GM21529 (cell line): ENCODE results near the gene CELSR1.

Experiments
- ATAC-seq: cut with Tn5 transposase; IDR thresholded peaks from one replicate; pipeline ENCODE4 v1.9.1; 2021; ENCODE audit not compliant: unreplicated experiment

Gene CELSR1

DNA sequence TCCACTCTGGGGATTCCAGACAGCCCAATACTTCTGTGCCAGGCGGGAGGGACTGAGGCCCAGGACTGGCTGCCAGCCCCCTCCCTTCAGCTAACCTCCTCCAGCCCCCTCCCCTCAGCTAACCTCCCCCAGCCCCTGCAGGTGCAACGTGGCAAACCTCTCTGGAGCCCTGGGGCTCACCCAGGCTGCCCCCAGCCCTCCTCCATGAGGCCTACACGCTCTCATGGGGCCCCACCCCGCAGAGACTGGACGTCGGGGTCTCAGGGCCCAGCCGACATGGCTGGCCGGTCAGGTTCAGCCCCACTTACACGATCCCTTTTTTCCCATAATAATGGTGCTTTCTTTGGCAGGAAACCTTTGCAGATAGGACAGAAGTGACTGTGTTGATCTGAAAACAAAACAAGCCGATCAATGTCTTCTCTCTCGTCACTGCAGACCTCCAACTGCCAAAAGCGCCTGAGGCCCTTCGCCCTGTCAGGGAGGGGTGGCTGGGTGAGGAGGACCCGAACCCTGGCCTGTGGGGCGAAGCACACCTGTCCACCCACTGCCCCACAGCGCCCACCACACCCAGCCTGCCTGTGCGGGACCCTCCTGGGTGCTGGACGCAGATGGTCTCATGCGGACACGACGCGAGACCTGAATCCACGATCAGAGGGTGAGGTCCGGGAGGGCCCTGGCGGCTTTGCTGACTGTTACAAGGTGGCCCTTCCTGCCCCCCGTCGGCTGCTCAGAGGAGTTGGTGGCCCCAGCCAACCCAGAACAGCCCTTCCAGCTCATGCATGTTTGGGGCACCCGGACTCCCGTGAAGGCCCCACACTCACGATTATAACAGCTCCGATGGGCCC is 168.3 kb downstream of the CELSR1 start:
- no peak for ATAC-seq

DNA sequence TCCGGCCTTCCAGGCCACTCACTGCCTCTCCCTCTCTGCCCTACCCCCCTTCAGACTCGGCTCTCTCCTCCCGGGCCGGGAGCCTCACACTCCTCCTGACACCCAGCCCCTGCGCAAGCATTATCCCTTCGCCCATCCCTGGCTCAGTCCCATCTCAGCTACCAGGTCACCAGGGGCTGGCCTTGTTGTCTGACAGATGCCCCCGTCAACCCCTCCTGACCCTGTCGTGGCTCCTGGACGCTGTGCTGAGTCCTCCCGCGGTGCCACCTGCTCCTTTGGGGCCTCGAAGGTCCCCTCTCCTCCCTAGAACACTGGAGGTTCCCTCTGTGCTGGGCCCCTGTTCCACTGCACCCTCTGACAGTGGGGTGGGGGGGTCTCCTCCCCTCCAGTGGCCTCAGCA is 169.0 kb downstream of the CELSR1 start:
- ATAC-seq = no peak

DNA sequence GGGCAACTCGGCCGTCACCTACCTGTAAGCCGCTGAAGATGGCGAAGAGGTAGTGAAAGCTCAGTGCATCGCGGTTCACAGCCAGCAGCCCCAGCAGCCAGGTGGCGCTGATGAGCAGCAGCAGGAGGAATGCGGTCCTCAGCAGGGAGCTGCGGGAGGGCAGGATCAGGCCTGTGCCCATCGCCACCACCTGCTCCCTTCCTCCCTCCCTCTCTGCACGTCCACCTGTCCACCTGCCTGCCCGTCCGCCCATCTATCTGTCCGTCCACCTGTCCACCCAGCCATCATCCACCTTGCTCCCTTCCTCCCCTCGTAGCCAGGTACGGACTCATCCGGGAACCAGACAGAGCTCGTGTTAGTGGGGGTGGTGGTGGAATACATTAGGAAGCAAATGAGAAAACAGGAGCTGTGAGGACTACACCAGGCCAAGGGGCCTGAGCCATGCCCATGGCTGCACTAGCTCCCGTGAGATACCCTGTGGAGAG is 169.7 kb downstream of the CELSR1 start:
- no peak for ATAC-seq

DNA sequence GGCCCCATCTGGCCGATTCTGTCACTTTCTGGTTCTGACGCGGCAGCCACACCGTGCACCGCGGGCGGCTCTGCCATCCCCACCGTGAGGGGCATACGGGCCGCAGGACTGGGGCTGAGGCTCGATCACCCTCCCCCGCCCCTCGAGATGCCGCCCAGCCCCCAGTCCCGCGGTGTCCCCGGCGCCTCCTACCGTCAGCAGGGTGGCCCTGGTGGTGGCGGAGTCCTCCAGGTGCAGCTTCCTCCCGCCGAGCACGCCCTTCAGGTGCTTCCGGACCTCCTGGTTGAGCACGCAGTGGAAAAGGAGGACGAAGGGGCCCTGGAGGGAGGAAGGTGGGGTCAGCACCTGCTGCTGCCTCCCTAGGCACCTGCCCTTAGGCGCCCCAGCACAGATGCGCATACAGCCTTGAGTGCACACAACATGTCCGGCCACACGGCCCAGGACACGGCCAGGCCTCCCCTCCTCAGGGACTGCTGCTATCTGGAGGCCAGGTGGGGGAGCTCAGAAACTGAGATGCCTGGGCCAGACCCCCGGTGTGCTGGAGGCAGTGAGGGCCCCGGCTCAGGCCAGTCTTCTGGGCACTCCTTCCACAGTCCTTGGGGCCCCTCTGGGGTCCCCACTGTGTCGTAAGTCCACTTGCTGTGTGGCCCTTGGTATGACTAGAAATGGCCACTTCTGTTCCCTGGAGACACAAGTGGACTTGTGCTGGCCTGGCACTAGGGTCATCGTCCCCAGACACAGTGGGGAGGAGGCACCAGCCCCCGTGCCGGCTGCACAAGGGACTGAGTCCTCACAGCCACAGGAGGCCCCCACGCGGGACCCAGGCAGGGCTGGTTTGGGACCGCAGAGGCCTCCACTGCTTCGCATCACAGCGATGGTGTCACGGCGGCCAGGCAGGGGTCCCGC is 170.4 kb downstream of the CELSR1 start:
- no peak for ATAC-seq

DNA sequence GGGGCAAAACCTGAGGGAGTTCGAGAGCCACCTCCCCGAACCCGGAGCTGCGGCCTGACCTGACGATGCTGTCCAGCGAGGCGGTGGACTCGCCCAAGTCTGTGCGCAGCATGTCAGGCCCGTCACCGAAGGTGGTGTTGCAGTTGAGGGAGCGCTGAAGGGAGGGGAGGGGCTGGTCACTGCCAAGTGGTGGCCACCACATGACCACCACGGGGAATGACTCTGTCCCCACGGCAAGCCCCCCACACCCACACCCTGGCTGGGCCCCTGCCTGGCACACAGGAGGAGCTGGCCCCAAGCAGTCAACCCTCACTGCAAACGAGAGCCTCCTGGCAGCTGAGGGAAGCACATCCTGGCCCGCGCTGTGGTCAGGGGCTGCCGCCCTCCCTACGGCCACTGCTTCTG is 171.1 kb downstream of the CELSR1 start:
- ATAC-seq = no peak

DNA sequence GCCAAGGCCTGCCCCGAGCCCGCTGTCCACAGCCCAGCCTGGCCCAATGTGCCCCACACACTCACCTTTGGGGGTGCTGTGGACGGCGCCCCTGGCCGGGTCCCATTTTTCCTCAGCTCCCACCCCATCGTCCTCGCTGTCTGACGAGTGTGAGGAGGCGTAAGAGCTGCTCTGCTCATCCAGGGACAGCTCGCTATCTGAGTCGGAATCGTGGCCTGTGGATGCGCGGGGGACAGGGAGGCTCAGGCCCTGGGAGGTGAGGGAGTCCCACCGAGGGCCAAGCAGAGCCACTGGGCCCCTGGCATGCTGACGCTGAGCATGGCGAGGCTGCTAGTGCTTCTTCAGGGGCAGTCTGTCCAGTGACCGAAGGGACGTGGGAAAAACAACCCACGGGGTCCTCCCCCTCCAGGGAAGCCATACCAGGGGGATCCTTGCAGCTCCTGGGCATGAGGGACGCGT is 172.2 kb downstream of the CELSR1 start:
- ATAC-seq = no peak

DNA sequence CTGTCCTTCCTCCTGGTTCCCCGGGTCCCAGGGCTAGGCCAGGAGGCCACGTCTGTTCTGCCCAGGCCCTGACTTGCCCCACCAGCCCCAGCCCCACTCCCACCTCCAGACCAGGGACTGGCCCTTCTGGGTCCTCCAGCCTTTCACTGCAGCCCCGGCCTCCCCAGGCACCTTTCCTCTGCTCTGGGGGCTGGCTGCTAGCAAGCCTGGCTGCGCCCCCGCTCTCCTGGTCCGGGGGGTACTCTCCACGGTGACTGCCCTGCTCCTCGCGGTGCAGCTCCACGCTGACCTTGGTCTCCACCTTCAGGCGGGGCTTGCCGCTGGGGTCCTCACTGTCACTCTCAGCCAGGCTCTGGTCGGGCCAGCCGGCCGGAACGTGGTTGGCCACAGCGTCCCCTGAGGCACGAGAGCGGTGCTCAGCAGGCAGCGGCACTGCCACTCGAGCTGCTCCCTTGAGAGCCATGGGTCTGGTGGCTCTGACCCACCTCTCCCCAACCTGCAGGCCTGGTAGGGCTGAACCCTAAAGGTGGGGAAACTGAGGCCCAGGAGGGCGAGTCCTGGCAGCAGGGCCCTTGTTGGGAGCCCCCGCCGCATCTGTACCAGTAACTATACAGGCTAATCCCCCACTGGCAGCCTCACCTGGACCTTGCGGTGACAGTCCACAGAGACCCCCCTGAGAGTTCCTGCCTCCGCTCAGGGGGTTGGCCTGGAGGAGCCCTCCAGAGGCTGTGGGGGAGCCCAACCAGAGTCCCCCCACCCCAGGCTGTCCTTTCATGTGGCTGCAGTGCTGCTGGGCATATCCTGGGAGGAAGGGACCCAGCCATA is 172.9 kb downstream of the CELSR1 start:
- ATAC-seq = no peak

DNA sequence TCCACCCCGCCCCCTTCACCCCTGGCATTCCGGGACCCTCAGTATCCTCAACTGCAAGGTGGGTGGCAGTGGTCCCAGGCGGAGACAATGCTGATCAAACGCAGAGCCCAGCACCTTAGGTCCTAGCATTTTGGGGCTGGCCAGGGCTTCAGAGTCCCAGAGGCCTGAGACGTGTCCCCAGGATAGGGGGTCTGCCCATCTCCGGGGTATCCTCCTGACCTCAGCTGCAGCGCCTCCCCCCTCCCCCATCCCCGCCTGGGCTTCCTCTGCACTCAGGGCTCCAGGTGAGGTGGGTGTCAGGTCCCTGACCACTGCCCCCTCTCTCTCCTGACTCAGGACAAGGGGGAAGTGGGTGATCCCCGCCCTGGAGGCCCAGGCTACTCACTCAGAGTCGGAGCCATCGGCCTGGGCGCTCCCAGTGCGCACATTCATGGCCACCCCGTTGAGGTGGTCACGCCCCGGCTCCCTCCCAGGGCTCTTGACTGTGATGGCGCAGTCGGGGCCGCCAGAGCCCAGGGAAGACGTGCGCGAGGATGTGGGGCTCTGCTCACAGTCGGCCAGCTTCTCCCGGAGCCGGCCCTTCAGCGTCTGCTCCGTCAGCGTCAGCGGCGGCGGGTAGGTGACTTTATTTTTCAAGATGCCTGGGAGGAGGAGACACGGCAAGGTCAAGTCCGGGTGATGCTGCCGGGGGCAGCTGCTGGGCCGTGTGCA is 173.7 kb downstream of the CELSR1 start:
- ATAC-seq = no peak

DNA sequence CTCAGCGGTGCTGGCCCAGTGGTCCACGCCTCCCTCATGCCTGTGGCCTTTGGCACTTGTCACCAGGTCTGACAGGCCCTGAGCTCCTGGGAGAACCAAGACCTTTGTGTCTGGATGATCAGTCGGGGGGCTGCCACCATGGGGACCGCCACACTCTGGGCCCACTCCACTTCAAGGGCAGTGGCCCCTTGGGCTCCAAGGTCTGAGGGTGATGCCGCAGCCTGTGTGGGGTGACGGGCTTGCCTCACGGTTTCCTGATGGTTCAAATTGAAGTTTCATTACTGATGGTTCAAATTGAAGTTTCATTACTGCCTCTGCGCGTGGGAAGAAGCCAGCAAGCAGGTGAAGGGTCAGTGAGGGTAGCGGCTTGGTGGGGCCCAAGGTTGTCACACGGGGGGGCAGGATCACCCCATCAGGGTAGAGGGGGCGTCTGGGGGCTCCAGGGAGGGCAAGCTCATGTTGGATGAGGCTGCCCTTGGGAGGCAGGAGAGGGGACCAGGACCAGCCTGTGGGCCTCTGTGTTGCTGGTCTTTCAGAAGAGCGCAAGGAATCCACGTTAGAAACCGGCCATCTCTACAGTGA is 174.4 kb downstream of the CELSR1 start:
- ATAC-seq = no peak

DNA sequence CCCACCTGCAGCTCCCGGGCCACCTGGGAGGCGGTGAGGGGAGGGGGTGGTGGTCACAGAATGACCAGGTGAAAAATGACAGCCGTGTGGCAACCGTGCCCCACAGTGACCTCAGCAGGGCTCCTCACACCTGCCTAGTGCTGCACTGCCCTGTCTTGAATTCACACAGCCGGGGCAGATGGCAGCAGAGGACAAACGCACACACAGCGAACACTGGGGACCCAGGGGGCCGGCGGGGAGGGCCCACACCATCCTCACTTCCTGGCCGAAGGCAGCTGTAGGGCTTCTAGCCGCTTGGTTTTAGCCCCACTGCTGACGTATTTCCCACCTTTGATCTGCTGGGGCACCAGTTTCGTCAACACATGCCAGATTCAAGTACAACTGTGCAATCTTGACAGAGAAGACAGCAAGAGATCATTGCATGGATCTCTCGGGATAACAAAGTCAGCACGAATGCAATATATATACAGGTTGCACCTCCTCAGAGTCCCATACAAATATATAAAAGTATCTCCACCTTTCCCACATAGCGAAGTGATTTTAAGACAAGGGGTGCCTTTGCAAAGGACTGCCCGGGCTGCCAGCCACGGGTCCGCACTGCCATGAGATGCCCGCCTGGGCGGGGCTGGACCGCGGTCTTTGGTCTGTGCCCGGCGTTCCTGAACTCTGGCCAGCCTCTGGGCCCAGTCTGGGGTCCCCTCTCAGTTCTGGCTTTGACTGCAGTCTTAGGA is 175.1 kb downstream of the CELSR1 start:
- no peak for ATAC-seq

DNA sequence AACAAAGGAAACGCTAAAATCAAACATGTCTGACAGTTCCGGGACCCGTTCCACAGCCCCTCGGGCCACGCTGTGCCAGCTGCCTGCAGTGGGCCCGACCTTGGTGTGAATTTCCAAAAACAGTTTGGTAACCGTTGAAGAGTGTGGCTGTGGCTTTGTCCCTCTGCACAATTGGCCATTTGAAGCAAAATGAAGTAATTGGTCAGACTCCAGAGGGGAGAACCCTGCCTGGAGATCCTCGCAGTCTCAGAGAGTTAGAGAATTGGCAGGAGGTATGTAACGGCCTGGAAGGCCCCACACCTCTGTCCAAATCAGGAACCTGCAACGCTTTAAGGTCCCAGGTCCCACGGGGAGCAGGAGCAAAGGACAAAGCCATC is 175.6 kb downstream of the CELSR1 start:
- ATAC-seq = no peak

DNA sequence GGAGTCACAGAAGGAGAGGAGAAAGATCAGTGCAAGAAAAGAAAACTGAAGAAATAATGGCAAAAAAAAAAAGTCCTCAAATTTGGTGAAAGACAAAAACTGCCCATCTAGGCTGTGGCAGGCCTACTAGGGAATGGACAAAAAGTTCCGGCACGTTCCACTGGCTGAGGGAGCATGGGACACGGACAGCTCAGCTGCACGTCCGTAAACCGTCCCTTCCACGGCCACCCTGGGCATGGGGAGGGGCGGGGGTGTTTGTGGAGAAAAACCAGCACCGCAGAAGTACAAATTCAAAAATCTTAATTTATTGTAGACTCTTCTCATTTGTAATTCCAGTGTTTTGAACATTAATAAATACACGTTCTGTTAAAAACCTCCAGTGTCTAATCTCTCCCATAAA is 176.5 kb downstream of the CELSR1 start:
- no peak for ATAC-seq

DNA sequence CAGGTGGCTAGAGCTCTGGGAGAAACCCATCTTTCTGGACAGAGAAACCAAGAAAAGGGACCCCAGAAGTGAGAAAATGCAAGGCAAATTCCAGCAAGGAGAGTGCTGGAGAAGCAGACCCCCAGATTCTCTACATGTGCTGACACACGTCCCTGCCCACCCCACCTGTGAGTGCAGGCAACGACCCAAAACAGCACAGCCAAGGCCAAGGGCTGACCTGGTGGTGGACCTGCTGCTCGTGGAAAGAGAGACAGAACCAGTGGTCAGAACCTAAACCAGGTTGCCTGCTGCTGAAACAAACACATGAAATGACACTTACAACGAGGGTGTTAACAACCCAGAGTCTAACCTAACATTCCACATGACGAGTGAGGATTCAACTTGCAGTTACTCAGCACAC is 177.3 kb downstream of the CELSR1 start:
- ATAC-seq = no peak

DNA sequence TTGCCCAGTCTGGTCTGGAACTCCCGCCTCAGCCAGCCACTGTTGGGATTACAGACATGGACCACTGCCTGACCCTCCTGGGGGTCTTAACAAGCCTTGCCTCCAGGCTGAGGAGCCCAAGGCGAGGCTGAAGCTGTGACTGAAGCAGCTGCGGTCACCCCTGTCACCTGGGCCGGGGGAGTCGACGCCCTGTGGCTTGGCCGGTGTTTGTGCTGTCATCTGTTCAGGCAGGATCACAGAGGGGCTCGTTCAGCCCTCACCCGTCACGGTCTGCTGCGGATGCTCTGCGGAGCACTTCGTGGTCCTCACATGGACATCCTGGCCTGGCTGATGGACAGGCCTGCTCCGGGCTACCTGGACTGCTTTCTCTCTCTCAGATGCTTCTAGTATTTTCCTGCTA is 178.1 kb downstream of the CELSR1 start:
- ATAC-seq = no peak

DNA sequence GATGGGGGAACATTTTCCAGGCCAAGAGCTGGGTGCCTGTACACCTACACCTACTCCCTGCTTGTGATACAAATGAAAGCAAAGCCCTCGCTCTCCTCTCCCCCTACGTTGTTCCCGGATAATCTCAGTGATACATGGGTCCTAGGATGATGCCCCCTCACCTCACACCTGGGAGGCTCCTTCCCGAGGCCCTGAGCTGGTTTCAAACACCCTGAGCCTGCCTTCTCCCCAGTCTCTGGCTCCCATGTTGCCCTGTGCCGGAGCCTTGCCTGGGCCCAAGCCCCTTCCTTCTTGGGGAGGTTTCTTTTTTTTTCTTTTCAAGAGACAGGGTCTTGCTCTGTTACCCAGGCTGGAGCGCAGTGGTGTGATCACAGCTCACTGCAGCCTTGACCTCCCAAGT is 178.7 kb downstream of the CELSR1 start:
- no peak for ATAC-seq

DNA sequence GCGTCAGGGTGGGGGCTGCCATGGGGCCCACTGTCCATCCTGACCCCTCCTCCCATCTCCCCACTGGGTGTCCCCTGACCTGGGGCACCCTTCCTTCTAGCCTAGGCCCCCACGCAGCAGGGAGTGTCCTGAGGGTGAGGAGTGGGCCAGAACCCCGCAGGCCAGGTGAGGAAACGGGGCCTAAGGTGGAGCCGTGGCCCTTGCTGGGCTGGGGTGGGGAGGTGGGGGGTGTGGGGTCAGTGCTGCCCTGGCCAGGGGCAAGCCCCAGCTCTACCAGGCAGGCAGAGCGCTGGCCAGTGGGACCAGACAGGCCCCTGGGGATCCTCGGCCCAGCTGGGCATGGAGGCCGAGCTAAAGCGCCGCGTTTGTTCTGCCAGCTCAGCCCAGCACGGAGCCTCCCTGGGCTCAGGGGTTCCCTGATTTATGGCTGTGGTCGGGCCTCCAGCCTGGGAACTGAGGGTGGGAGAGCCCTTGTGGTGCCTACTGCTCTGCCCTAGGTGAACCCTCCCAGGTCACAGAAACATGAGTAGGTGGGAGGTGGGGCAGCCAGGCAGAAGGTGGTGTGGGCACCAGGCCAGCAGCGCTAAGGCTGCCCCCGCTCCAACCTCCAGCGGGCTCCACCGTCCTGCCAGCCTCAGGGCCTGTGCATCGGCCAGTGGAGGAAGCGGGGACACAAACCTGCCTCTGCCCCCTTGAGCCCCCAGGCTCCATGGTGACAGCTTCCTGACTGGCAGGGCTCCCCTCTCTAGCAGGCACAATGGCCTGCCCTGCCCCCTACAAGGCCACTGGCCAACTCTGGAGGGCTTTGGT is 179.5 kb downstream of the CELSR1 start:
- no peak for ATAC-seq

DNA sequence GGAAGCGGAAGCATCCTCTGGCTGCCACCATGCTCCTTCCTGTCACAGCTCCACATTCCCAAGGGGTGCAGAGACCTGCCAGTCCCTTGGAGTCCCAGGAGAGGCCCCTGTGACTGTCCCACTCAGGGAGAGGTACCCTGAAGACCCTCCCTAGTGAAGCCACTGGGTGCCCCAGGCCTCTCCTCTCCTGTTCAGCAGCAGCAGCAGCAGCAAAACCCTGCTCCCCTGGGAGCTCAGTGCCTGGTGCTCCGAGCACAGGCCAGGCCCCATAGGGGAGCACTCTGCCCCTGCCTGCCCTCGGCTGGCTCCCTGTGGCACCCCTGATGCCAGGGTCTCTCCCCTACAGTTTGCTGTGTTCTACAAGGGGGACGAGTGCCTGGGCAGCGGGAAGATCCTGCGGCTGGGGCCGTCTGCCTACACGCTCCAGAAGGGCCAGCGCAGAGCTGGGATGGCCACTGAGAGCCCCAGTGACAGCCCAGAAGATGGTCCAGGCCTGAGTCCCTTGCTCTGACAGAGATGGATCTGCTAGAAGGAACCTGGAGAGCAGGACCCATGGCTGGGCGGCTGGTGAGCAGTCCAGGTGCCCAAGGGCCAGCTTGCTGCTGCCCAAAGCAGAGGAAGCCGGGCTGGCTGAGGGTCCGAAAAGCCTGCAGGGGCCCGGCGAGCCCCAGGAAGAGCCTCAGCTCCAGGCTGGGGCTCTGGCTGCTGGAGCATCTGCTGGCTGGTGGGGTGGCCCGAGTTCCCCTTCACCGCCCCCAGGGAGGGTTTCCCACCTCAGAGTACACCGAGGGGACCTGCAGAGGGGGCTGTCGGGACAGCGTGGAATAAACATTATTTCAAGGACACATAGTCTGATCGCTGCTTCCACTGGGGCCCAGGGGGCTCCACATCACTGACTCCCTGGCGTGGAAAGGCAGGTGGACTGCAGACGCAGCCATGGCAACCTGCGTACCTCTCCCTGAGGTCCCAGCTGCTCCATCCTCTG is 180.6 kb downstream of the CELSR1 start:
- no peak for ATAC-seq
